ENCODE data around the gene NLRP11. TPM values are rescaled to one million over a fixed set of nuclear protein-coding genes. Genes with fewer than 3 reads are reported as not detected.

NLRP11 gene
- total and polyA plus RNA-seq, 2 donors (not counting 1 experiment from before 2014, with no cell fraction given), result under 0.01 TPM; not detected in 1

DNA sequence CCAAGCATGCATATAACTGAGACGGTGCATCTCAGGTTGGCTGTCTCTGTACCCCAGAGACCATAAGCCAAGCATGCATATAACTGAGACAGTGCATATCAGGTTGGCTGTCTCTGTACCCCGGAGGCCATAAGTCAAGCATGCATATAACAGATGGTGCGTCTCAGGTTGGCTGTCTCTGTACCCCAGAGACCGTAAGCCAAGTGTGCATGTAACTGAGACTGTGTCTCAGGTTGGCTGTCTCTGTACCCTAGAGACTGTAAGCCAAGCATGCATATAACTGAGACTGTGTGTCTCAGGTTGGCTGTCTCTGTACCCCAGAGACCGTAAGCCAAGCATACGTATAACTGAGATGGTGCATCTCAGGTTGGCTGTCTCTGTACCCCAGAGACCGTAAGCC is 35.3 kb upstream of the NLRP11 start:
- Histone ChIP-seq H2AFZ (ENCODE audit: low read length) (no peak overlapping the region), H4K20me1 (ENCODE audit: control insufficient read depth, extremely low read depth, insufficient read depth, low read length) (no peaks in the 10 kb centered on the region), H3K36me3 (ENCODE audit: control insufficient read depth, insufficient read depth, low read length) (no peaks in the 10 kb centered on the region), H3K4me1 (ENCODE audit: control insufficient read depth, extremely low read depth, insufficient read depth, low read length) (no peaks in the 10 kb centered on the region), H3K4me3 (replicated peaks in 1 of 4; ENCODE audit: control extremely low read depth in 1 of 4, insufficient read depth in 1 of 4, low read depth in 3 of 4, low read length in 4 of 4) (no peak overlapping the region), H3K4me2 (ENCODE audit: extremely low read depth, insufficient read depth, low read length) (no peak overlapping the region), H3K79me2 (ENCODE audit: control insufficient read depth, insufficient read depth, low read length) (no peaks in the 10 kb centered on the region), H3K27ac (ENCODE audit: insufficient read depth, low read length) (no peak overlapping the region), H3K9me3 (ENCODE audit: control insufficient read depth, insufficient read depth, low read depth, low read length) (no peaks in the 10 kb centered on the region), H3K27me3 (ENCODE audit: control insufficient read depth, insufficient read depth, low read length) (no peaks in the 10 kb centered on the region), H3K9ac (ENCODE audit: insufficient read depth, low read length) (no peak overlapping the region)
- no peak for TF ChIP-seq EZH2 (IDR thresholded peaks at IDR 0.05; ENCODE audit: low read length, missing control alignments)
- TF ChIP-seq, protein P1, sequence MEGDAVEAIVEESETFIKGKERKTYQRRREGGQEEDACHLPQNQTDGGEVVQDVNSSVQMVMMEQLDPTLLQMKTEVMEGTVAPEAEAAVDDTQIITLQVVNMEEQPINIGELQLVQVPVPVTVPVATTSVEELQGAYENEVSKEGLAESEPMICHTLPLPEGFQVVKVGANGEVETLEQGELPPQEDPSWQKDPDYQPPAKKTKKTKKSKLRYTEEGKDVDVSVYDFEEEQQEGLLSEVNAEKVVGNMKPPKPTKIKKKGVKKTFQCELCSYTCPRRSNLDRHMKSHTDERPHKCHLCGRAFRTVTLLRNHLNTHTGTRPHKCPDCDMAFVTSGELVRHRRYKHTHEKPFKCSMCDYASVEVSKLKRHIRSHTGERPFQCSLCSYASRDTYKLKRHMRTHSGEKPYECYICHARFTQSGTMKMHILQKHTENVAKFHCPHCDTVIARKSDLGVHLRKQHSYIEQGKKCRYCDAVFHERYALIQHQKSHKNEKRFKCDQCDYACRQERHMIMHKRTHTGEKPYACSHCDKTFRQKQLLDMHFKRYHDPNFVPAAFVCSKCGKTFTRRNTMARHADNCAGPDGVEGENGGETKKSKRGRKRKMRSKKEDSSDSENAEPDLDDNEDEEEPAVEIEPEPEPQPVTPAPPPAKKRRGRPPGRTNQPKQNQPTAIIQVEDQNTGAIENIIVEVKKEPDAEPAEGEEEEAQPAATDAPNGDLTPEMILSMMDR (conservative IDR thresholded peaks at IDR 0.05 in 1 of 2, IDR thresholded peaks at IDR 0.05 in 1 of 2; ENCODE audit: low read depth in 1 of 2, low read length in 2 of 2), result no peak
- DNase-seq (ENCODE audit: low read depth in 2 of 2), result no peak

DNA sequence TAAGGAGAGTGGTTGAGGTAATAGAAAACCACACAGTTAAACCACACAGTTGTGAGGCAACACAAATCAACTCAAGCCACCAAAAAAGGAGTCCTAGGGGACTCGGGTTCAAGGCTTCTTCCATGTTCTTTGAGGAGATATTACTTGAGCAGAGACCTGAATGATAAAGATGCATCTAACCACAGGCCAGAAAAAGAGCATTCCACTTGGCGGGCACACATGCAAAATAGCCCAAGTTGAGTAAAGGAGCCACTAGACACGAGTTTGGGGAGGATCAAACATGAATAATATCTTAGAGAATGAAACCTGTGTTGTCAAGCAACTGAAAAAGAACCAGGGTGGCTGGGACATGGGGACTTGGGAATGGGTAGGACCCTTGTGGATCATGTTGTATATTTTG is 34.7 kb upstream of the NLRP11 start:
- TF ChIP-seq EZH2 (IDR thresholded peaks at IDR 0.05; ENCODE audit: low read length, missing control alignments), result no peak
- TF ChIP-seq, protein P1 (conservative IDR thresholded peaks at IDR 0.05 in 1 of 2, IDR thresholded peaks at IDR 0.05 in 1 of 2; ENCODE audit: low read depth in 1 of 2, low read length in 2 of 2), result no peak
- no peak for DNase-seq (ENCODE audit: low read depth in 2 of 2)
- H4K20me1 ChIP-seq (ENCODE audit: control insufficient read depth, extremely low read depth, insufficient read depth, low read length), result no peaks in the 10 kb centered on the region

DNA sequence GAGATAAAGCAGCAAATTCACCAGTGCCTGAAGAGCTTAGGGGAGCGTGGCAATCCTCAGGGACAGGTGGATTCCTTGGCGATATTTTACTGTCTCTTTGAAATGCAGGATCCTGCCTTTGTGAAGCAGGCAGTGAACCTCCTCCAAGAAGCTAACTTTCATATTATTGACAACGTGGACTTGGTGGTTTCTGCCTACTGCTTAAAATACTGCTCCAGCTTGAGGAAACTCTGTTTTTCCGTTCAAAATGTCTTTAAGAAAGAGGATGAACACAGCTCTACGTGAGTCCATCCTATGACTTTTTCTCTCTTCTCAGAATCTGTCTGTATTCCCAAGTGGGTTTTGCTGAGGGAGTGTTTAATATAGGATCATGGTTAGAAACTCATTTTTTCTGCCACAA is 27.2 kb upstream of the NLRP11 start:
- no peaks in the 10 kb centered on the region for H3K27me3 ChIP-seq (ENCODE audit: control insufficient read depth, insufficient read depth, low read length)

More for the DNA sequence above, 34.7 kb upstream of the NLRP11 start:
- Histone ChIP-seq H3K27ac (ENCODE audit: insufficient read depth, low read length) (no peak overlapping the region), H3K79me2 (ENCODE audit: control insufficient read depth, insufficient read depth, low read length) (no peaks in the 10 kb centered on the region), H3K36me3 (ENCODE audit: control insufficient read depth, insufficient read depth, low read length) (no peaks in the 10 kb centered on the region), H3K9ac (ENCODE audit: insufficient read depth, low read length) (no peak overlapping the region), H3K27me3 (ENCODE audit: control insufficient read depth, insufficient read depth, low read length) (no peaks in the 10 kb centered on the region), H3K4me2 (ENCODE audit: extremely low read depth, insufficient read depth, low read length) (no peak overlapping the region), H3K9me3 (ENCODE audit: control insufficient read depth, insufficient read depth, low read depth, low read length) (no peaks in the 10 kb centered on the region), H3K4me3 (replicated peaks in 1 of 4; ENCODE audit: control extremely low read depth in 1 of 4, insufficient read depth in 1 of 4, low read depth in 3 of 4, low read length in 4 of 4) (no peak overlapping the region), H3K4me1 (ENCODE audit: control insufficient read depth, extremely low read depth, insufficient read depth, low read length) (no peaks in the 10 kb centered on the region), H2AFZ (ENCODE audit: low read length) (no peak overlapping the region)

More for the DNA sequence above, 27.2 kb upstream of the NLRP11 start:
- no peak overlapping the region for H3K9ac ChIP-seq (ENCODE audit: insufficient read depth, low read length)
- H3K9me3 ChIP-seq (ENCODE audit: control insufficient read depth, insufficient read depth, low read depth, low read length), result no peaks in the 10 kb centered on the region
- no peaks in the 10 kb centered on the region for H3K4me1 ChIP-seq (ENCODE audit: control insufficient read depth, extremely low read depth, insufficient read depth, low read length)
- no peak for DNase-seq (ENCODE audit: low read depth in 2 of 2)
- TF ChIP-seq, protein P1 (conservative IDR thresholded peaks at IDR 0.05 in 1 of 2, IDR thresholded peaks at IDR 0.05 in 1 of 2; ENCODE audit: low read depth in 1 of 2, low read length in 2 of 2), result no peak
- TF ChIP-seq EZH2 (IDR thresholded peaks at IDR 0.05; ENCODE audit: low read length, missing control alignments), result no peak
- no peaks in the 10 kb centered on the region for H3K79me2 ChIP-seq (ENCODE audit: control insufficient read depth, insufficient read depth, low read length)
- H3K4me3 ChIP-seq (replicated peaks in 1 of 4; ENCODE audit: control extremely low read depth in 1 of 4, insufficient read depth in 1 of 4, low read depth in 3 of 4, low read length in 4 of 4), result no peak overlapping the region
- H4K20me1 ChIP-seq (ENCODE audit: control insufficient read depth, extremely low read depth, insufficient read depth, low read length), result no peaks in the 10 kb centered on the region
- H3K27ac ChIP-seq (ENCODE audit: insufficient read depth, low read length), result no peak overlapping the region
- H2AFZ ChIP-seq (ENCODE audit: low read length), result no peak overlapping the region
- H3K4me2 ChIP-seq (ENCODE audit: extremely low read depth, insufficient read depth, low read length), result no peak overlapping the region
- H3K36me3 ChIP-seq (ENCODE audit: control insufficient read depth, insufficient read depth, low read length), result no peaks in the 10 kb centered on the region

All from fibroblast of lung (primary cell).